Diencephalon (tissue), 1 donor: ENCODE data around the gene TMPRSS2. TPM values are rescaled to one million over a fixed set of nuclear protein-coding genes. Genes with fewer than 3 reads are reported as not detected.

Source experiments
- small RNA-seq: library from RNA; depleted of rRNA; stranded (forward); fragments of <200 nt; gene quantifications from one replicate; pipeline ENCODE3, GENCODE V24; 2014
- total RNA-seq: library from RNA; depleted of rRNA; stranded (reverse); fragments of >200 nt; gene quantifications from one replicate; pipeline ENCODE4 v1.2.3, GENCODE V29; 2014

The TMPRSS2 gene
- total RNA-seq: under 0.01 TPM

GRCh38 chr21:41507521-41508414 lies at the start of gene TMPRSS2:
Gene TMPRSS2, minus strand, starts transcription at chr21:41508158. Its CDS starts 10,025 bp downstream, at chr21:41498133.

DNA sequence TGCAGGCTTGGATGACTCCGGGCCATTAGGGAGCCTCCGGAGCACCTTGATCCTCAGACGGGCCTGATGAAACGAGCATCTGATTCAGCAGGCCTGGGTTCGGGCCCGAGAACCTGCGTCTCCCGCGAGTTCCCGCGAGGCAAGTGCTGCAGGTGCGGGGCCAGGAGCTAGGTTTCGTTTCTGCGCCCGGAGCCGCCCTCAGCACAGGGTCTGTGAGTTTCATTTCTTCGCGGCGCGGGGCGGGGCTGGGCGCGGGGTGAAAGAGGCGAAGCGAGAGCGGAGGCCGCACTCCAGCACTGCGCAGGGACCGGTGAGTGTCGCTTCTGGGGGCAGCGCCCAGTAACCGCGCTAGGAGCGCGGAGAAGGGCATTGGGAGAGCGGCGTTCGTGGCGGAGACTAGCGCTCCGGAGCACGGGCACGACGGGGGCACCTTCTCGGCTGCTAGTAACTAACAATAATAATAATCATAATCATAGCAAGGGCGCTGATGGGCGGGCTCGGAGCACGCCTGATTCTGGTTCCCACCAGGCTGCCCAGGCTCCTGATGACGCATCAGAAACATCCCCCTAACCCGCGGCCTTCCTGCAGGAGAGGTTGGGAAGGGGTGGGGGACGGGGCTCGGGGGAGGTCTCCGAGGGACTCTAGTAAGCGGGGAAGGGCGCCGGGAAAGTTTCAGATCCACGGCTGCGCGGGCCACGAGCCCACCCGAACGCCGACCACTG lies 81.8 kb downstream of the TMPRSS2 start, which contains the start of gene MX1:
TSS of gene MX1 (plus strand) at position 286 of the 722 bp plus-strand sequence. CDS start 5,832 bp downstream, outside the sequence.

Small RNA genes lying within 50 kb of the gene (small RNA-seq; reads per million reads assigned to genes)
- not detected for gene RF00421

Other genes starting within 250 kb of the TMPRSS2 start
- gene FAM3B, start 191.4 kb downstream of the TMPRSS2 start, total RNA-seq: 0.69 TPM
- 1.2 TPM for gene MX2, start 146.1 kb downstream of the TMPRSS2 start, total RNA-seq
- gene MX1, start 81.9 kb downstream of the TMPRSS2 start, total RNA-seq: 13.8 TPM